ENCODE data around the gene DDX52.

Gene DDX52

DNA sequence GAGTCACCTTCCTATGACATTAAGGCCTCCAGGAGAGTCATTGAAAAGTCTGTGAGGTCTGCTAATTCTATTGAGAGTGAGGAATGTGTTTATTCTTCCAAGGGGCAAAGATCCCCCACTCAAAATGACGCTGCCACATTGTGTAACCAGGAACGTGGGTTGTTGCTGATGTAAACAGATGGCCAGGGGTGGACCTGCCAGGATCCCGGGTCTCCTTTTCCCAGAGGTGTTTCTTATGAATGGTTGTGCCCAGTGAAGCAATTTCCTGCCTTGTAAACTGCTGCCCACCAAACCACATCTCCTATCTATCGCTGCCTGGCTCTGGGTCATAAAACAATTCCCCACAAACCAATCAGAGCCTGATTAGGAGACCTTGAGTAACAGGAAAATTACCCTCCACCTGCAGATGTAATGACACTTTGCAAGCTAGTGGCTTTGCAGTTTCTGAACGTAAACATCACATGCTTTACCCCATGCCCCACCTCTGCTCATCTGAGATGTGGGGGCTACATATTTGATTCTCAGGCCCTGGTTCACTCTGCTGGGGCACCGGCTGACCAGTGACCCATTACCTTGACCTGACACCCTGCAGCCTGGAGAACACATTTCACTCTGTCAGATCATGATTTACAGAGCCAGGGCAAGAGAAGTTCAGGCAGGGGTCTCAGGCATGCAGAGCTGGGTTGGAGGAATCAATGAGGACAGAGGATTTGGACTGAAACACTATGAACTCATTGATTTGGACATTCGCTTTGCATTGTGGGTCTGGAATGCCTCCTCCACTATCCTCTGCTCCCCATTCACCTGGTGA is 33.1 kb upstream of the DDX52 start:
- H3K27ac ChIP-seq = no peak overlapping the region

GRCh38 chr17:37674511-37674910 is 31.3 kb upstream of the DDX52 start:
- no peak overlapping the region for H3K27ac ChIP-seq

More for the DNA sequence above, 33.1 kb upstream of the DDX52 start:
- no peak for TF ChIP-seq CTCF (conservative IDR thresholded peaks at IDR 0.05)

GRCh38 chr17:37673386-37673785 is 30.1 kb upstream of the DDX52 start:
- no peak overlapping the region for H3K27ac ChIP-seq
- TF ChIP-seq CTCF (conservative IDR thresholded peaks at IDR 0.05) = no peak

More at GRCh38 chr17:37674511-37674910, 31.3 kb upstream of the DDX52 start:
- no peak for TF ChIP-seq CTCF (conservative IDR thresholded peaks at IDR 0.05)

DNA sequence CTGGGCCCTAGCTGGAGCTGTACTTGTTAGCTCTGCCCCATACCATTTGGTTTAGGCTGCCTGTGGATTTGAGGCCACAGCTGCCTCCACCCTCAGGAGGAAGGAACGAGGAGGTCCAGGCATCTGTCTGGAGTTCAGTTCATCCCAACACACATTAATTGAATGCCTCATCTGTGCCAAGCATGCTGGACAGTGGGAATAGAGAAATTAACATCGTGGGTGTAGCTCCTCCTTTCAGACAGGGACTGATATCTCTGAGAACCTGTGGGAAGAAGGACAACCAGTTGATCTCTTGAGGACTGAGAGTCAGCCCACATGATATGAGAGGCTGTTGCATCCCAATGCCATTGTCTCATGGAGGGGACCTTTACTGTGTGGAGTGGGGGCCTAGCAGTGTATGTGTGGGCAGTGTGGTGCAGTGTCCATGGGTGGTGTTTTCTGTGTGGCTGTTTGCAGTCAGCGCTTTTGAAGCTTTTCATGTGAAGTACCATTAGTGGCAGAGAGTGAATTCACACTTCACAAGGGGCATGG is 29.4 kb upstream of the DDX52 start:
- no peak overlapping the region for H3K27ac ChIP-seq

DNA sequence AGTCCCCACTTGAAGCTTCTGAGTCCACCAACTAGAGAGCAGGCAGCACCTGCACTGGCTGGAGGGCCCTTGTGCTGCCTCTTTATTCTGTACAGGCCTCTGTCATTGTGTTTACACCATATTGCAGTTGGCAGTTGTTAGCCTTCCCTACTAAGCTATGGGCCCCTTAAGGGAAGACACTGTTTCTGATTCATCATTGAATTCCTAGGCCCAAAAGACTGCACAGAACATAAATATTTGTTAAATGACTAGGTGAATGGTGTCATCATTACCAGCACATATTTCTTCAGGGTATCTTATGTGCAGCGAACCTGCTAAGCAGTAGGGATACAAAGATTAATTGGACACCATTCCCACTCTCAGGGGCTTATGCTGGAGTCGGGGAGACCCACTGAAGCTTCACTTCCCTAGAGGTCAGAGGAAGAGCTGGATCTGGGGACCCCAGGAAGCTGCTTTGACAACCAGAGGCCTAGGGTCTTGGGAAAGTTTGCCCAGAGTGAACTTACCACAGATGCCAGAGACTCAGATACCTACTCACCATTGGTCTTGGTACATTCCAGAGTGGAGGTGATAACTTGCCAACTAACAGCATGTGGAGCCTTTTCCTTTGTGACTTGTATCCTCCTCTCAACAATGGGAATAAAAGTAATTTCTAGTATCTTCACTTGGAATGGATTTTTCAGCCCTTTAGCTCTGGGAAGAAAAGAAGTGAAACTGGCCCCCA is 28.7 kb upstream of the DDX52 start:
- no peak overlapping the region for H3K27ac ChIP-seq
- TF ChIP-seq CTCF (conservative IDR thresholded peaks at IDR 0.05) = no peak

More for the DNA sequence above, 29.4 kb upstream of the DDX52 start:
- TF ChIP-seq CTCF (conservative IDR thresholded peaks at IDR 0.05) = no peak

DNA sequence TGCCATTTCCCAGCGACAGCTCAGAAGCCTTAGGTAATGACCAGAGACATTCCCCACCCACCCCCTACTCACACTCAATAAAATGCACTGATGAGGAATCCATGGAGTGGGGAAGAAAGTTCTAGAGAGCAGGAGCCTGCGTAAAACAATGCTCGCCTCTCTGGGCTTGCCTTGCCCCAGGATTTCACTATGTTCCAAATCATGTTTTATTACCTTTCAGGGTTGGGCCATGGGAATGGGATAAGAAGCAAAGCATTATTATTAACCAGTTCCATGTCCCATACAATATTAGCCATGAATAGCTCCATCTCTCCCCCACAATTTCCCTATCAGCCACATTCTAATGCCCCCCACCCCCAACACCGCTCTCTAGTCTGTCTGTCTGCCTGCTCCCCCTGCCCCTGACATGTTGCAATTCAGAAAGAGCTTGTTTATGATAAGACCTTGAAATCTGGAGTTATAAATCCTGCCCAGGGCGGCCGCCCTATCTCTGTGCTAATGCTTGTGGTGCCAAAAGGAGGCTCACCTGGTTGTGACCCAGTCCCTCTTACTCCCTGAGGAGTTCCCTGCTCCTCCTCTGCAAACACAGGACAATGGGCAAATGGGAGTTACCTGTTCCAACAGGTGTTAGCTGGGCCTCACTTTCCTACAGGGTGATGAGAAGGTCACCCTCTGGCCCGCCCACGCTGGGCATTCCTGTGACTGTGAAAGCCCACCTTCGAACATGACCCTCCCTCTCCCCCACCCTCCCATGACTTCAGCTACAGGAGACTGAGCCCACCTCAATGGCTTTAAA is 28.0 kb upstream of the DDX52 start:
- no peak for TF ChIP-seq CTCF (conservative IDR thresholded peaks at IDR 0.05)
- H3K27ac ChIP-seq = no peak overlapping the region

DNA sequence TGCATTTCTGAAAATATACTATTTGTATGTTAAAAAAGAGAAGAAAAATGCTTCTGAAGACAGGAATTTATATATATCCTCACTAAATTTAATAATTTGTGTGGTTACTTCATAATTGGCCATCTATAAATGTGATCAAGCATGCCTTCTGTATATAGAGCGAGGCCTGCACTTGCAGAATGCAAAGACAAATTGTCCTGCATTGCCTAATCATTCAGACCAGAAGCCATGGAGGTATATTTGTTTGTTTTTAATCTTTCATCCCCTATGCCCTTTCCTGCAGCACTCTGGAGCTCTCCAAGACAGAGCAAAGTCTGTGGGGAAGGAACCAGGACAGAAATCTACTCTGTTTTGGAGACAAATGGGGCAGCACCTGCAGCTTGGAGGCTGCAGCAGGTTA is 23.8 kb upstream of the DDX52 start:
- TF ChIP-seq CTCF (conservative IDR thresholded peaks at IDR 0.05) = no peak

More for the DNA sequence above, 23.8 kb upstream of the DDX52 start:
- no peak overlapping the region for H3K27ac ChIP-seq
